ENCODE measurements around the gene DOK6.

DNA sequence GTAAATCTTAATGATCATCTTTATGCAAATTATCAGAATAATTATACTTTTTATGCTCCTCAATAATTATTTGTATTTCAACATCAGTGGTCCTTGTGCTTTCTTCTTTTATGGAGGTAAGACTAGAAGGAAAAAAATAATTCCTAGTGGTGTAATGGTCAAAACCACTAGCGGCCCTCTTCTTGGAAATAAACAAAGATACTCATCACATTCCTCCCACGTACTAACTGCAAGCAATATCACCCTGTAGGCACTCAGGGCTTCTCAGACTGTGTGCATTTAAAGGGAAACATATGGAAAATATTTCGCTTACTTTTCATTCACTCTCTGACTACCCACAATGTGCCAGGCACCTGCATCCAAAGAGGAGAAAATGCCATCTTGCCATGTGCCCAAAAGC, 263.7 kb downstream of the DOK6 start:
- TF ChIP-seq, protein P1, sequence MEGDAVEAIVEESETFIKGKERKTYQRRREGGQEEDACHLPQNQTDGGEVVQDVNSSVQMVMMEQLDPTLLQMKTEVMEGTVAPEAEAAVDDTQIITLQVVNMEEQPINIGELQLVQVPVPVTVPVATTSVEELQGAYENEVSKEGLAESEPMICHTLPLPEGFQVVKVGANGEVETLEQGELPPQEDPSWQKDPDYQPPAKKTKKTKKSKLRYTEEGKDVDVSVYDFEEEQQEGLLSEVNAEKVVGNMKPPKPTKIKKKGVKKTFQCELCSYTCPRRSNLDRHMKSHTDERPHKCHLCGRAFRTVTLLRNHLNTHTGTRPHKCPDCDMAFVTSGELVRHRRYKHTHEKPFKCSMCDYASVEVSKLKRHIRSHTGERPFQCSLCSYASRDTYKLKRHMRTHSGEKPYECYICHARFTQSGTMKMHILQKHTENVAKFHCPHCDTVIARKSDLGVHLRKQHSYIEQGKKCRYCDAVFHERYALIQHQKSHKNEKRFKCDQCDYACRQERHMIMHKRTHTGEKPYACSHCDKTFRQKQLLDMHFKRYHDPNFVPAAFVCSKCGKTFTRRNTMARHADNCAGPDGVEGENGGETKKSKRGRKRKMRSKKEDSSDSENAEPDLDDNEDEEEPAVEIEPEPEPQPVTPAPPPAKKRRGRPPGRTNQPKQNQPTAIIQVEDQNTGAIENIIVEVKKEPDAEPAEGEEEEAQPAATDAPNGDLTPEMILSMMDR (IDR thresholded peaks at IDR 0.05; ENCODE audit: extremely low read depth in 1 of 2, insufficient read depth in 1 of 2, low read depth in 1 of 2, low read length in 2 of 2) = no peak
- TF ChIP-seq, protein P2, sequence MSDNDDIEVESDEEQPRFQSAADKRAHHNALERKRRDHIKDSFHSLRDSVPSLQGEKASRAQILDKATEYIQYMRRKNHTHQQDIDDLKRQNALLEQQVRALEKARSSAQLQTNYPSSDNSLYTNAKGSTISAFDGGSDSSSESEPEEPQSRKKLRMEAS (IDR thresholded peaks at IDR 0.05; ENCODE audit: insufficient read depth, insufficient read length) = no peak
- no peak for TF ChIP-seq POLR2AphosphoS5 (IDR thresholded peaks at IDR 0.05; ENCODE audit: insufficient read depth, low read depth, low read length)
- TF ChIP-seq POLR2A (IDR thresholded peaks at IDR 0.05; ENCODE audit: low read depth, low read length) = no peak
- TF ChIP-seq GATA2 (IDR thresholded peaks at IDR 0.05; ENCODE audit: insufficient read depth, insufficient read length, low read depth, low read length) = no peak
- no peak for TF ChIP-seq EZH2 (IDR thresholded peaks at IDR 0.05; ENCODE audit: borderline replicate concordance, low read depth, low read length, severe bottlenecking)
- TF ChIP-seq FOS (IDR thresholded peaks at IDR 0.05; ENCODE audit: borderline replicate concordance, insufficient read depth, low read length) = no peak
- TF ChIP-seq JUN (IDR thresholded peaks at IDR 0.05; ENCODE audit: borderline replicate concordance, insufficient read depth, insufficient read length, low read depth) = no peak

All from endothelial cell of umbilical vein (primary cell).